K562 (cell line): ENCODE measurements around the gene PLEKHF1. TPM values are rescaled to one million over a fixed set of nuclear protein-coding genes. Genes with fewer than 3 reads are reported as not detected.

ENCODE experiments used
- ARID1B ChIP-seq: fragments of 450-650 bp; IDR thresholded peaks from 2 replicates; pipeline ENCODE4 v1.6.1; 2016; ENCODE audit warnings: antibody characterized with exemption, mild to moderate bottlenecking, inconsistent platforms
- BCLAF1 ChIP-seq, 2 experiments: fragments of 450-650 bp in 1 of 2; IDR thresholded peaks; 2 replicates each; pipeline ENCODE4 v1.6.1; 2011 to 2017; ENCODE audit warnings: low read depth in 2 of 2, antibody characterized with exemption in 1 of 2, borderline replicate concordance in 1 of 2, low read length in 1 of 2, mild to moderate bottlenecking in 1 of 2, mixed read lengths in 1 of 2; ENCODE audit not compliant: control insufficient read depth in 1 of 2
- C11orf30 ChIP-seq: fragments of 450-650 bp; IDR thresholded peaks from 2 replicates; pipeline ENCODE4 v1.6.1; 2016; ENCODE audit warnings: low read depth, mild to moderate bottlenecking
- CXXC5 ChIP-seq: fragments of 250-450 bp; sonication (Bioruptor Pico); IDR thresholded peaks from 2 replicates; pipeline ENCODE4 v1.8.0; 2022; ENCODE audit warnings: inconsistent platforms, mild to moderate bottlenecking, moderate library complexity
- ETV1 ChIP-seq: fragments of 450-650 bp; conservative IDR thresholded peaks from 2 replicates; pipeline ENCODE4 v1.6.1; 2016; ENCODE audit warnings: missing genetic modification characterization, control low read depth, low read depth, missing compliant biosample characterization
- HDGF ChIP-seq: fragments of 450-650 bp; IDR thresholded peaks from 2 replicates; pipeline ENCODE4 v1.6.1; 2016
- IRF9 ChIP-seq: fragments of 450-650 bp; IDR thresholded peaks from 2 replicates; pipeline ENCODE4 v1.6.1; 2016; ENCODE audit warnings: missing biosample characterization, missing genetic modification characterization
- KLF16 ChIP-seq: IDR thresholded peaks from 2 replicates; pipeline ENCODE4 v1.6.1; 2016; ENCODE audit warnings: antibody characterized with exemption
- KLF6 ChIP-seq: fragments of 250-450 bp; sonication (Bioruptor Pico); IDR thresholded peaks from 2 replicates; pipeline ENCODE4 v1.4.0; 2020; ENCODE audit warnings: mild to moderate bottlenecking, moderate library complexity, borderline replicate concordance
- LCOR ChIP-seq: sonication (generic); formaldehyde crosslinking; IDR thresholded peaks from 2 replicates; pipeline ENCODE4 v1.8.0; 2022; ENCODE audit warnings: mild to moderate bottlenecking, missing genetic modification reagents
- MCM3 ChIP-seq: fragments of 450-650 bp; IDR thresholded peaks from 2 replicates; pipeline ENCODE4 v1.6.1; 2016
- MTA1 ChIP-seq: fragments of 450-650 bp; IDR thresholded peaks from 2 replicates; pipeline ENCODE4 v1.6.1; 2017; ENCODE audit warnings: borderline replicate concordance
- NONO ChIP-seq, 2 experiments: fragments of 200-400 bp in 1 of 2; fragments of 450-650 bp in 1 of 2; formaldehyde crosslinking in 1 of 2; IDR thresholded peaks; 2 replicates each; pipeline ENCODE4 v1.6.1; 2017; ENCODE audit warnings: low read depth in 2 of 2, mild to moderate bottlenecking in 2 of 2, moderate library complexity in 2 of 2, low read length in 1 of 2
- NR0B1 ChIP-seq: fragments of 450-650 bp; IDR thresholded peaks from one replicate; pipeline ENCODE4 v1.6.1; 2018; ENCODE audit warnings: mild to moderate bottlenecking, moderate library complexity; ENCODE audit not compliant: partially characterized antibody
- RBM17 ChIP-seq: fragments of 200-400 bp; formaldehyde crosslinking; IDR thresholded peaks from 2 replicates; pipeline ENCODE4 v1.6.1; 2017; ENCODE audit warnings: low read depth, mild to moderate bottlenecking, low read length, borderline replicate concordance
- SMARCA4 ChIP-seq: fragments of 450-650 bp; IDR thresholded peaks from 2 replicates; pipeline ENCODE4 v1.6.1; 2016
- TBL1XR1 ChIP-seq, 2 experiments: IDR thresholded peaks; 2 replicates each; pipeline ENCODE4 v1.6.1; 2012; ENCODE audit warnings: improper control_type of control experiment in 2 of 2, low read length in 2 of 2, mild to moderate bottlenecking in 1 of 2
- ZBTB7A ChIP-seq: IDR thresholded peaks from 2 replicates; pipeline ENCODE4 v1.6.1; 2011; ENCODE audit warnings: low read depth, mild to moderate bottlenecking, low read length, moderate library complexity, borderline replicate concordance; ENCODE audit not compliant: control insufficient read depth
- ZFP30 ChIP-seq: fragments of 250-450 bp; sonication (Bioruptor Pico); IDR thresholded peaks from 2 replicates; pipeline ENCODE4 v1.8.0; 2022; ENCODE audit warnings: moderate library complexity, mild to moderate bottlenecking, inconsistent platforms, borderline replicate concordance
- polyA plus RNA-seq, 8 experiments: library from polyadenylated mRNA; depleted of rRNA in 4 of 8; stranded (reverse) in 5 of 8; unstranded in 3 of 8; fragments of >200 nt; fragmentation: Nextera tagmentation in 2 of 8; fragmentation: Illumina TruSeq in 1 of 8; extraction: Ambion mirVana in 2 of 8; extraction: Trizol in 1 of 8; gene quantifications; 2 replicates each; pipeline versions ENCODE4 v1.2.1 to v1.2.3, GENCODE V29; 2011 to 2014; ENCODE audit warnings: inconsistent platforms in 1 of 8, missing spikeins in 1 of 8
- total RNA-seq, 7 experiments: library from RNA; depleted of rRNA in 6 of 7; stranded (reverse); fragments of >200 nt in 6 of 7; fragmentation: Illumina TruSeq in 2 of 7; extraction: Trizol in 2 of 7; gene quantifications; 2 replicates each; pipeline versions ENCODE4 v1.2.1 to v1.2.3, GENCODE V29; 2011 to 2021; ENCODE audit warnings: low replicate concordance in 1 of 7
- TF ChIP-seq, protein P1 (sequence below): fragments of 250-450 bp; sonication (Bioruptor Pico); IDR thresholded peaks from 2 replicates; pipeline ENCODE4 v1.5.0; 2021

The PLEKHF1 gene
- total and polyA plus RNA-seq, 9 of the 15 experiments (the other 6 are each of a cell fraction or from before 2014, with no cell fraction given): 0.07 to 13.4 (median 3.9) TPM; not detected in 1

GRCh38 chr19:29687244-29687896 is 22.1 kb downstream of the PLEKHF1 start (continued):
- no peak for TF ChIP-seq RBM17
- TF ChIP-seq IRF9: 0 out of 2 replicates have a peak, but pooled peaks have one; percentile 14
- TF ChIP-seq KLF16: no peak
- TF ChIP-seq MCM3: no peak
- TF ChIP-seq C11orf30: peak; percentile 27
- TF ChIP-seq ETV1: peak; percentile 47; the same call in 1 of the 2 replicates
- TF ChIP-seq NONO (IDR thresholded peaks at IDR 0.05; ENCODE audit: low read depth in 2 of 2, low read length in 1 of 2): no peak
- peak; percentile 52 for TF ChIP-seq CXXC5
- peak; percentile 61 for TF ChIP-seq SMARCA4
- TF ChIP-seq ARID1B: peak; percentile 65; the same call in 1 of the 2 replicates
- no peak for TF ChIP-seq LCOR (CRISPR knock-in tag)
- TF ChIP-seq TBL1XR1 (IDR thresholded peaks at IDR 0.05; ENCODE audit: low read length in 2 of 2): 0 out of 4 replicates have a peak, but pooled peaks of 1 of the 2 experiments have one; percentile 33
- no peak for TF ChIP-seq MTA1
- no peak for TF ChIP-seq ZBTB7A
- TF ChIP-seq HDGF: no peak
- TF ChIP-seq KLF6 (CRISPR knock-in tag): peak; percentile 40; the same call in 1 of the 2 replicates
- no peak for TF ChIP-seq ZFP30 (CRISPR knock-in tag)
- no peak for TF ChIP-seq NR0B1
- no peak for TF ChIP-seq BCLAF1 (IDR thresholded peaks at IDR 0.05; ENCODE audit: borderline replicate concordance in 1 of 2, control insufficient read depth in 1 of 2, low read depth in 2 of 2, low read length in 1 of 2)
- TF ChIP-seq, protein P1, sequence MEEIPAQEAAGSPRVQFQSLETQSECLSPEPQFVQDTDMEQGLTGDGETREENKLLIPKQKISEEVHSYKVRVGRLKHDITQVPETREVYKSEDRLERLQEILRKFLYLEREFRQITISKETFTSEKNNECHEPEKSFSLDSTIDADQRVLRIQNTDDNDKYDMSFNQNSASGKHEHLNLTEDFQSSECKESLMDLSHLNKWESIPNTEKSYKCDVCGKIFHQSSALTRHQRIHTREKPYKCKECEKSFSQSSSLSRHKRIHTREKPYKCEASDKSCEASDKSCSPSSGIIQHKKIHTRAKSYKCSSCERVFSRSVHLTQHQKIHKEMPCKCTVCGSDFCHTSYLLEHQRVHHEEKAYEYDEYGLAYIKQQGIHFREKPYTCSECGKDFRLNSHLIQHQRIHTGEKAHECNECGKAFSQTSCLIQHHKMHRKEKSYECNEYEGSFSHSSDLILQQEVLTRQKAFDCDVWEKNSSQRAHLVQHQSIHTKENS: no peak
